K562 (cell line): ENCODE results near the gene ELOB. TPM values are rescaled to one million over a fixed set of nuclear protein-coding genes. Genes with fewer than 3 reads are reported as not detected.

ENCODE experiments used
- ATAC-seq: fragments of 200-7000 bp; cut with Tn5 transposase; 3 replicates; pipeline ENCODE4 v1.9.1; 2020; ENCODE audit warnings: moderate library complexity
- BruUV-seq: library from RNA; stranded (reverse); fragments of 400-500 nt; replicated peaks from 2 replicates; lab custom pipeline; 2021; lab: Mats Ljungman, UMichigan
- CTCF ChIA-PET: fragments of 300-600 bp; formaldehyde crosslinking; extraction: SDS; loops from one replicate; lab custom pipeline; 2021; ENCODE audit warnings: low intra/inter-chr PET ratio; lab: Yijun Ruan, JAX
- POLR2A ChIA-PET: fragments of 300-600, 350-650 bp; sonication (Branson Sonifier 250); formaldehyde crosslinking; extraction: SDS; loops from one replicate; lab custom pipeline; 2021; ENCODE audit warnings: antibody characterized with exemption, inconsistent platforms; lab: Yijun Ruan, JAX
- DNase-seq, 4 experiments: peaks; one replicate each; pipeline versions ENCODE4 v3.0.0 to v3.0.0-alpha.2; 2011 to 2018; ENCODE audit warnings: low spot score in 3 of 4, mixed read lengths in 3 of 4; ENCODE audit errors: extremely low read depth in 1 of 4
- FAIRE-seq: peaks from 2 replicates; lab custom pipeline; 2011; peaks lifted over from hg19 to GRCh38; lab: Jason Lieb, UNC
- H2AFZ ChIP-seq: 2 replicates; pipeline ENCODE4 v1.6.0; 2011; ENCODE audit warnings: low read depth, low read length, control low read depth, inconsistent platforms
- H3K27ac ChIP-seq: fragments of 200-600 bp; 3 replicates; pipeline ENCODE4 v1.8.0; 2011; ENCODE audit warnings: low read depth, mild to moderate bottlenecking, control low read depth, inconsistent platforms, low read length, moderate library complexity, mixed read lengths; ENCODE audit errors: extremely low read depth
- H3K27me3 ChIP-seq, 2 experiments: fragments of 300-600 bp in 1 of 2; 2 replicates in 1 of 2; 3 replicates in 1 of 2; pipeline versions ENCODE4 v1.6.0 to v1.8.0; 2011; ENCODE audit warnings: inconsistent platforms in 2 of 2, low read length in 2 of 2, mild to moderate bottlenecking in 1 of 2, mixed read lengths in 1 of 2, moderate library complexity in 1 of 2; ENCODE audit not compliant: control insufficient read depth in 2 of 2, insufficient read depth in 2 of 2
- H3K36me3 ChIP-seq: fragments of 300-600 bp; 3 replicates; pipeline ENCODE4 v1.8.0; 2011; ENCODE audit warnings: mild to moderate bottlenecking, low read length, inconsistent platforms; ENCODE audit not compliant: control insufficient read depth, insufficient read depth
- H3K4me1 ChIP-seq, 2 experiments: fragments of 200-600 bp in 1 of 2; replicated peaks in 1 of 2; 2 replicates in 1 of 2; 3 replicates in 1 of 2; pipeline versions ENCODE4 v1.5.1 to v1.8.0; 2011; ENCODE audit warnings: inconsistent platforms in 2 of 2, low read length in 2 of 2, mild to moderate bottlenecking in 1 of 2, mixed read lengths in 1 of 2, moderate library complexity in 1 of 2; ENCODE audit not compliant: control insufficient read depth in 2 of 2, insufficient read depth in 2 of 2
- H3K4me2 ChIP-seq: 2 replicates; pipeline ENCODE4 v1.6.1; 2011; ENCODE audit warnings: low read length, control low read depth, inconsistent platforms, mixed read lengths; ENCODE audit not compliant: insufficient read depth
- H3K4me3 ChIP-seq: fragments of 200-600 bp; sonication (generic), shearing (Covaris generic); 2 replicates; pipeline ENCODE4 v1.5.1; 2016; ENCODE audit warnings: control low read depth, inconsistent platforms
- H3K79me2 ChIP-seq: fragments of 200-600 bp; 3 replicates; pipeline ENCODE4 v1.8.0; 2011; ENCODE audit warnings: low read length, inconsistent platforms; ENCODE audit not compliant: control insufficient read depth, insufficient read depth
- H3K9ac ChIP-seq, 2 experiments: 2 replicates each; pipeline versions ENCODE4 v1.6.0 to v1.6.1; 2011; ENCODE audit warnings: low read depth in 2 of 2, low read length in 2 of 2, control low read depth in 1 of 2, inconsistent platforms in 1 of 2, mild to moderate bottlenecking in 1 of 2, mixed read lengths in 1 of 2; ENCODE audit not compliant: insufficient read depth in 1 of 2
- H3K9me1 ChIP-seq: one replicate; pipeline ENCODE4 v1.6.0; 2011; ENCODE audit warnings: inconsistent platforms, mild to moderate bottlenecking, low read length, moderate library complexity; ENCODE audit not compliant: control insufficient read depth, insufficient read depth
- H3K9me3 ChIP-seq: replicated peaks from 2 replicates; pipeline ENCODE4 v1.5.1; 2011; ENCODE audit warnings: low read depth, low read length, inconsistent platforms; ENCODE audit not compliant: control insufficient read depth, insufficient read depth
- H4K20me1 ChIP-seq: replicated peaks from 2 replicates; pipeline ENCODE4 v1.6.1; 2011; ENCODE audit warnings: low read length, inconsistent platforms, mixed read lengths; ENCODE audit not compliant: control insufficient read depth, insufficient read depth
- CEBPG ChIP-seq, 3 experiments: fragments of 200-800 bp in 1 of 3; sonication (Bioruptor generic) in 1 of 3; sonication (generic) in 1 of 3; formaldehyde crosslinking in 1 of 3; IDR thresholded peaks in 2 of 3; conservative IDR thresholded peaks in 1 of 3; 2 replicates each; pipeline versions ENCODE4 v1.6.1 to v1.8.0; 2016 to 2022; ENCODE audit warnings: missing compliant biosample characterization in 2 of 3, missing genetic modification characterization in 2 of 3, mild to moderate bottlenecking in 1 of 3, missing genetic modification reagents in 1 of 3
- CTBP1 ChIP-seq: fragments of 450-650 bp; IDR thresholded peaks from 2 replicates; pipeline ENCODE4 v1.6.1; 2016; ENCODE audit warnings: borderline replicate concordance
- CTCF ChIP-seq, 3 experiments: IDR thresholded peaks in 2 of 3; conservative IDR thresholded peaks in 1 of 3; 2 replicates each; pipeline ENCODE4 v1.5.1; 2011 to 2012; ENCODE audit warnings: low read length in 3 of 3, mild to moderate bottlenecking in 3 of 3, control low read depth in 2 of 3, improper control_type of control experiment in 1 of 3, inconsistent platforms in 1 of 3, low read depth in 1 of 3, mixed read lengths in 1 of 3, moderate library complexity in 1 of 3; ENCODE audit not compliant: insufficient read depth in 2 of 3
- ESRRA ChIP-seq: fragments of 450-650 bp; IDR thresholded peaks from 2 replicates; pipeline ENCODE4 v1.6.1; 2014; ENCODE audit warnings: low read depth, mild to moderate bottlenecking, moderate library complexity, borderline replicate concordance
- KDM1A ChIP-seq, 2 experiments: fragments of 450-650 bp; IDR thresholded peaks; 2 replicates each; pipeline ENCODE4 v1.6.1; 2016; ENCODE audit warnings: mild to moderate bottlenecking in 2 of 2
- PHB2 ChIP-seq: fragments of 450-650 bp; IDR thresholded peaks from 2 replicates; pipeline ENCODE4 v1.6.1; 2017; ENCODE audit warnings: low read depth
- TBP ChIP-seq: optimal IDR thresholded peaks from 2 replicates; pipeline ENCODE3; 2011; ENCODE audit warnings: low read depth, low read length, improper control_type of control experiment
- ZNF263 ChIP-seq: sonication (generic); formaldehyde crosslinking; IDR thresholded peaks from 2 replicates; pipeline ENCODE4 v1.8.0; 2022; ENCODE audit warnings: mild to moderate bottlenecking, missing genetic modification reagents, borderline replicate concordance
- WGBS: fragments of 100-300 bp; shearing (Covaris generic); methylation state at CpG from one replicate; pipeline ENCODE4 v1.1.6; 2016; ENCODE audit warnings: low coverage, mixed read lengths; ENCODE audit not compliant: insufficient coverage; ENCODE audit errors: missing lambda C conversion rate; 5-methylcytosine and 5-hydroxymethylcytosine counted together
- in situ Hi-C: fragments of 300-500 bp; cut with MboI; formaldehyde crosslinking; loops from 4 replicates; pipeline ENCODE4 v1.15.0; 2018; ENCODE audit warnings: inconsistent platforms, mixed read lengths
- intact Hi-C: fragments of 100-400 bp; cut with micrococcal nuclease; formaldehyde crosslinking; loops from 2 replicates; pipeline ENCODE4 v1.14.2; 2022
- polyA plus RNA-seq, 8 experiments: library from polyadenylated mRNA; depleted of rRNA in 4 of 8; stranded (reverse) in 5 of 8; unstranded in 3 of 8; fragments of >200 nt; fragmentation: Nextera tagmentation in 2 of 8; fragmentation: Illumina TruSeq in 1 of 8; extraction: Ambion mirVana in 2 of 8; extraction: Trizol in 1 of 8; gene quantifications; 2 replicates each; pipeline versions ENCODE4 v1.2.1 to v1.2.3, GENCODE V29; 2011 to 2014; ENCODE audit warnings: inconsistent platforms in 1 of 8, missing spikeins in 1 of 8
- total RNA-seq, 7 experiments: library from RNA; depleted of rRNA in 6 of 7; stranded (reverse); fragments of >200 nt in 6 of 7; fragmentation: Illumina TruSeq in 2 of 7; extraction: Trizol in 2 of 7; gene quantifications; 2 replicates each; pipeline versions ENCODE4 v1.2.1 to v1.2.3, GENCODE V29; 2011 to 2021; ENCODE audit warnings: low replicate concordance in 1 of 7

Gene ELOB
- total and polyA plus RNA-seq, 9 of the 15 experiments (the other 6 are each of a cell fraction or from before 2014, with no cell fraction given) = 63.2 to 791 (median 237) TPM

GRCh38 chr16:2786826-2787151 lies 9.7 kb upstream of the ELOB start:
- POLR2A ChIA-PET = no interaction called here
- no peak for DNase-seq
- in situ Hi-C loops (no loop called here), intact Hi-C loops (no loop called here)
- peaks cover 4 to 31% of the 10 kb centered on the region in 2 experiments; a peak in 4 of 5 replicates for H3K4me1 ChIP-seq
- H3K4me3 ChIP-seq = no peak overlapping the region
- no TSS peak for BruUV-seq
- no peak overlapping the region for H3K9ac ChIP-seq
- no peaks in the 10 kb centered on the region for H3K79me2 ChIP-seq
- H3K9me1 ChIP-seq = no peaks in the 10 kb centered on the region
- no peak overlapping the region for H2AFZ ChIP-seq
- no peaks in the 10 kb centered on the region for H3K36me3 ChIP-seq
- H4K20me1 ChIP-seq = peaks cover 10% of the 10 kb centered on the region; the same call in 1 of the 2 replicates
- H3K27ac ChIP-seq = no peak overlapping the region
- WGBS = no CpG with 5 or more reads among the region's 3 CpGs
- no peak overlapping the region for H3K4me2 ChIP-seq
- H3K27me3 ChIP-seq = peaks cover 20 to 32% of the 10 kb centered on the region in 2 experiments; a peak in 4 of 5 replicates
- FAIRE-seq = no peak
- TF ChIP-seq TBP = no peak
- TF ChIP-seq ZNF263 = peak; percentile 85
- TF ChIP-seq, all 486 proteins: peak for 1
- ATAC-seq = no peak
- CTCF ChIA-PET = no interaction called here
- no peaks in the 10 kb centered on the region for H3K9me3 ChIP-seq

GRCh38 chr16:2786061-2786825 lies 9.2 kb upstream of the ELOB start:
- Histone ChIP-seq H3K4me2 (no peak overlapping the region), H3K4me1 (peaks cover 4 to 31% of the 10 kb centered on the region in 2 experiments; a peak in 4 of 5 replicates), H4K20me1 (peaks cover 10% of the 10 kb centered on the region; the same call in 1 of the 2 replicates), H2AFZ (peak overlapping the region; percentile 23; the same call in 1 of the 2 replicates), H3K4me3 (no peak overlapping the region), H3K27me3 (peaks cover 18 to 28% of the 10 kb centered on the region in 2 experiments; a peak in 4 of 5 replicates), H3K36me3 (no peaks in the 10 kb centered on the region), H3K27ac (no peak overlapping the region), H3K9me1 (no peaks in the 10 kb centered on the region), H3K9me3 (no peaks in the 10 kb centered on the region), H3K9ac (peak overlapping the region in 1 of 2 experiments; percentile 36; a peak in 2 of 4 replicates), H3K79me2 (no peaks in the 10 kb centered on the region)
- in situ Hi-C loops (no loop called here), intact Hi-C loops (no loop called here)
- POLR2A ChIA-PET = no interaction called here
- FAIRE-seq (no peak), ATAC-seq (peak; percentile 27; the same call in 2 of the 3 replicates), DNase-seq (no peak)
- no TSS peak for BruUV-seq
- 10% methylated on average over 15 of the region's 15 CpGs for WGBS
- CTCF ChIA-PET = no interaction called here
- no peak for TF ChIP-seq PHB2
- TF ChIP-seq ESRRA = peak; percentile 95
- 0 out of 6 replicates have a peak, but pooled peaks of 1 of the 3 experiments have one; percentile 1 for TF ChIP-seq CTCF (IDR thresholded peaks at IDR 0.05 in 2 of 3, conservative IDR thresholded peaks at IDR 0.05 in 1 of 3; ENCODE audit: insufficient read depth in 2 of 3, low read depth in 1 of 3, low read length in 3 of 3)
- peak; percentile 81 for TF ChIP-seq CEBPG (CRISPR knock-in tag; IDR thresholded peaks at IDR 0.05)
- TF ChIP-seq CEBPG (tag; conservative IDR thresholded peaks at IDR 0.05 in 1 of 2, IDR thresholded peaks at IDR 0.05 in 1 of 2) = 0 out of 4 replicates have a peak, but pooled peaks of 1 of the 2 experiments have one; percentile 16
- TF ChIP-seq KDM1A (IDR thresholded peaks at IDR 0.05) = peak in 1 of 2 experiments; percentile 39; a peak in 1 of 4 replicates
- TF ChIP-seq CTBP1 = peak; percentile 30; the same call in 1 of the 2 replicates
